ENCODE measurements around the gene SHBG. TPM values are rescaled to one million over a fixed set of nuclear protein-coding genes. Genes with fewer than 3 reads are reported as not detected.

Gene SHBG
- total and polyA plus RNA-seq, 2 of the 8 experiments (the other 6 are each of a cell fraction or from before 2014, with no cell fraction given) = 1.1 to 1.2 TPM

- no peak for TF ChIP-seq CBX5 (IDR thresholded peaks at IDR 0.05; ENCODE audit: low read depth, low read length)
- TF ChIP-seq ZNF274 (IDR thresholded peaks at IDR 0.05; ENCODE audit: borderline replicate concordance, extremely low read depth, low read length) = no peak
- TF ChIP-seq ASH2L (IDR thresholded peaks at IDR 0.05; ENCODE audit: low read length) = no peak
Measured at GRCh38 chr17:7582396-7583252, 47.3 kb upstream of the SHBG start (continued).
